Hepatocyte (in vitro differentiated cells): Measurements from ENCODE around the gene PTGER3.
A peak's percentile ranks its signal among the peaks of the same experiment; 100 is the strongest.

ENCODE experiments used
- EZH2 ChIP-seq: fragments of 200-600 bp; sonication (generic); IDR thresholded peaks from 2 replicates; pipeline ENCODE4 v1.6.1; 2016; ENCODE audit warnings: antibody characterized with exemption, mild to moderate bottlenecking, borderline replicate concordance
- TF ChIP-seq, protein P1 (sequence below): fragments of 200-600 bp; sonication (generic); IDR thresholded peaks from 2 replicates; pipeline ENCODE4 v1.5.1; 2016; ENCODE audit warnings: antibody characterized with exemption, mild to moderate bottlenecking; ENCODE audit not compliant: poor library complexity

DNA sequence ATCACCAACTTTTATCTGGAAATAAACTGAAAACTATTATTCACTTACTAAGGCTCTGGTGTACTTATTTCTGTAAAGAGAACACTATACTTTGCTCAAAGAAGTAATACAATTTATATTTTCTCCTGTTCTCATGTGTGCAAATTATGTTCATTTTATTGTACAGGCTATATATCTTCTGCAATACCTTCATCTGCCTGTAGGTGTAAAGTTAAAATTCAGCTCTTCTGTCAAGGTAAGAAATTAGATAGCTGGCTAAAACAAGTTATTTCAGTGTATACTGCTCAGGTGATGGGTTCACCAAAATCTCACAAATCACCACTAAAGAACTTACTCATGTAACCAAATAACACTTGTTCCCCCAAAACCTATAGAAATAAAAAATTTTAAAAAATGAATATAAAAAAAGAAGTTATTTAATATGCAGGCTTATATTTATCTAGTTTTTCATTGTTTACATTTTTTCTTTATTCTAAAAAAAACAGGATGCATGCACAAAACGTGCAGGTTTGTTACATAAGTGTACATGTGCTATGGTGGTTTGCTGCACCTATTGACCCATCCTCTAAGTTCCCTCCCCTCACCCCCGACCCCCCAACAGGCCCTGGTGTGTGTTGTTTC lies 81.5 kb downstream of the PTGER3 start:
- TF ChIP-seq EZH2: no peak
- TF ChIP-seq, protein P1, sequence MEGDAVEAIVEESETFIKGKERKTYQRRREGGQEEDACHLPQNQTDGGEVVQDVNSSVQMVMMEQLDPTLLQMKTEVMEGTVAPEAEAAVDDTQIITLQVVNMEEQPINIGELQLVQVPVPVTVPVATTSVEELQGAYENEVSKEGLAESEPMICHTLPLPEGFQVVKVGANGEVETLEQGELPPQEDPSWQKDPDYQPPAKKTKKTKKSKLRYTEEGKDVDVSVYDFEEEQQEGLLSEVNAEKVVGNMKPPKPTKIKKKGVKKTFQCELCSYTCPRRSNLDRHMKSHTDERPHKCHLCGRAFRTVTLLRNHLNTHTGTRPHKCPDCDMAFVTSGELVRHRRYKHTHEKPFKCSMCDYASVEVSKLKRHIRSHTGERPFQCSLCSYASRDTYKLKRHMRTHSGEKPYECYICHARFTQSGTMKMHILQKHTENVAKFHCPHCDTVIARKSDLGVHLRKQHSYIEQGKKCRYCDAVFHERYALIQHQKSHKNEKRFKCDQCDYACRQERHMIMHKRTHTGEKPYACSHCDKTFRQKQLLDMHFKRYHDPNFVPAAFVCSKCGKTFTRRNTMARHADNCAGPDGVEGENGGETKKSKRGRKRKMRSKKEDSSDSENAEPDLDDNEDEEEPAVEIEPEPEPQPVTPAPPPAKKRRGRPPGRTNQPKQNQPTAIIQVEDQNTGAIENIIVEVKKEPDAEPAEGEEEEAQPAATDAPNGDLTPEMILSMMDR: peak; percentile 24
